Cardiac muscle cell (in vitro differentiated cells and primary cell): ENCODE data around the gene PWP1. TPM values are rescaled to one million over a fixed set of nuclear protein-coding genes. Genes with fewer than 3 reads are reported as not detected.

Experiments
- DNase-seq, 2 donors: peaks; one replicate each; pipeline versions ENCODE4 v3.0.0 to v3.0.0-alpha.2; 2010 to 2017; ENCODE audit warnings: low read depth in 1 of 2, low spot score in 1 of 2
- H3K27ac ChIP-seq: fragments of 200-600 bp; sonication (generic); 2 replicates; pipeline ENCODE4 v1.5.1; 2016
- H3K27me3 ChIP-seq: fragments of 200-600 bp; sonication (generic); 2 replicates; pipeline ENCODE4 v1.6.0; 2016; ENCODE audit warnings: control low read depth
- H3K36me3 ChIP-seq: fragments of 200-600 bp; sonication (generic); 2 replicates; pipeline ENCODE4 v1.5.1; 2016; ENCODE audit warnings: control low read depth
- H3K4me1 ChIP-seq: fragments of 200-600 bp; sonication (generic); 2 replicates; pipeline ENCODE4 v1.8.1; 2017; ENCODE audit warnings: low read depth, mild to moderate bottlenecking, mixed run types
- H3K4me3 ChIP-seq: fragments of 200-600 bp; sonication (generic); 2 replicates; pipeline ENCODE4 v1.5.1; 2016; ENCODE audit warnings: mild to moderate bottlenecking
- H3K9me3 ChIP-seq: fragments of 200-600 bp; sonication (generic); 2 replicates; pipeline ENCODE4 v1.5.1; 2017; ENCODE audit warnings: low read depth, mild to moderate bottlenecking, control low read depth
- CTCF ChIP-seq: IDR thresholded peaks from 2 replicates; pipeline ENCODE4 v1.5.1; 2012; ENCODE audit warnings: low read depth, mild to moderate bottlenecking, low read length
- polyA plus RNA-seq: library from polyadenylated mRNA; unstranded; fragments of >200 nt; fragmentation: Nextera tagmentation; extraction: Ambion mirVana; gene quantifications from 2 replicates; pipeline ENCODE4 v1.2.1, GENCODE V29; 2016
- total RNA-seq: library from RNA; depleted of rRNA; stranded (reverse); fragments of >200 nt; gene quantifications from 2 replicates; pipeline ENCODE4 v1.2.3, GENCODE V29; 2016

Gene PWP1
- total RNA-seq = 89.8 and 123 TPM in 2 replicates
- polyA plus RNA-seq = 44.6 and 55.9 TPM in 2 replicates

DNA sequence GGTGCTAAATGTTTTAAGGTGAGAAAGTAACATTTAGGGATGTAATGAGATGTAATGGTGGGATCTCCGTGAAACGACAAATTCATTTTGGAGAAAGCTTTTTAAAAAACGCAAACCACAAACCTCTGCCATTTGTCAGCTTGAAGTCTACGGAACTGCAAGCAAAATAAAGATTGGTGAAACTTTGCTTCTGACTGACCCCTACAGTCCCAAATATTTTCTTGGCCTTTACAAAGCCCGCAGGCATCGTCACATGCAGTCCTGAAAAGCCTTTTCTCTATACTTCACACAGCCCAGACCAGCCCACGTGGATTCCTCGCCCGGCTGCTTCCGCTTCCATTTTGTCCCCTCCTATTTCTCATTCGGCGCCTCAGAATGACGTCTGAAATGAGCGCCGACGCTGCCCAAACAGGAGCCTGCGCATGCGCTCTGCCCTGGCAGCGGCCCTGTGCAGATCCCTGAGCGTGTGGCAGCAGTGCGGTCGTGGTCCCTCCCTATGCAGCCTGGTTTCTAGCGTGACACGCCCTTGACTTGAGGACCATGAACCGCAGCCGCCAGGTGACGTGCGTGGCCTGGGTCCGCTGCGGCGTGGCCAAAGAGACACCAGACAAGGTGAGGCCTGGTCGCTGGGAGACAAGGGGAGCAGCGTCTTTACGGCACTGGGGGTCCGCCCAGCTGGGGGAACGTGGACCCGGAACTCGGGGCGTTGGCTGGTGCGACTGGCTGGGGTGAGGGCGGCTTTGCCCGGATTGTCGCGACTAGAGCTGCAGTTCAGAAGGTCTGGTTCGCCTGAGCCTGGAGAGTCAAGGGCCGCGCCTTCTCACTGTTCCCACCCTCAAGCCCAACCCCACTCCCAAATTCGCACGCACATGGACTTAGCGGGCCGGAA is at the start of gene PWP1:
TSS of gene PWP1 (plus strand) at position 440 of the 889 bp plus-strand sequence. CDS start at position 541, 101 bp downstream.
- Histone ChIP-seq H3K27me3 (no peaks in the 10 kb centered on the region), H3K27ac (peak within 1 kb of the TSS; percentile 77), H3K36me3 (peaks cover 25% of the 10 kb centered on the region), H3K4me3 (peak within 1 kb of the TSS; percentile 71), H3K4me1 (no peaks in the 10 kb centered on the region), H3K9me3 (no peaks in the 10 kb centered on the region)
- no peak for TF ChIP-seq CTCF
- DNase-seq = peak; percentile 97 to 99

- H3K27me3 ChIP-seq = no peaks in the 10 kb centered on the region
- no peak for TF ChIP-seq CTCF
- peaks cover 3% of the 10 kb centered on the region for H3K4me1 ChIP-seq
- DNase-seq = no peak
- no peaks in the 10 kb centered on the region for H3K9me3 ChIP-seq
- H3K36me3 ChIP-seq = no peaks in the 10 kb centered on the region
- H3K4me3 ChIP-seq = no peak overlapping the region
- H3K27ac ChIP-seq = no peak overlapping the region
Observed at GRCh38 chr12:107641154-107641553, 44.4 kb upstream of the PWP1 start.

DNA sequence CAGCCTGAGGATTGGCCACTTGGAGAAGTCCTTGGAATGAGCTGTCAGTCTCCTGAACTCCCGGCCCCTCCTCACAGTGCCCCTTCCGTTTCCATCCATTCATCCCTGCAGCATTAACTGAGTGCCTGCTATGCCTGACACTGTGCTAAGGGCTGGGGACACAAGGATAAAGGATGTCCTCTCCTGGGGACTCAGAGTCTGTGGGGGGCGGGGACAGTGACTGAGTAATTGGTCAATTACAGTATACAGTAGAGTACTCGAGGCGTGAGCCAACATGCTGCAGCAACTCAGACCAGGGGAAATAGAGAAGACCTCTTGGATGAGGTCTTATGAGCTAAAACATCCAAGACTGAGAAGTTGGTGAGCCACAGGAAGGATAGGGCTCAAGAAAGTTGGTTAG is 43.4 kb upstream of the PWP1 start:
- Histone ChIP-seq H3K9me3 (no peaks in the 10 kb centered on the region), H3K36me3 (no peaks in the 10 kb centered on the region), H3K27me3 (no peaks in the 10 kb centered on the region), H3K27ac (no peak overlapping the region), H3K4me3 (no peak overlapping the region), H3K4me1 (peaks cover 6% of the 10 kb centered on the region)
- no peak for TF ChIP-seq CTCF
- no peak for DNase-seq

GRCh38 chr12:107645630-107646333 is 39.8 kb upstream of the PWP1 start:
- H3K27me3 ChIP-seq = no peaks in the 10 kb centered on the region
- H3K4me1 ChIP-seq = peaks cover 6% of the 10 kb centered on the region
- no peaks in the 10 kb centered on the region for H3K9me3 ChIP-seq
- peak overlapping the region; percentile 70 for H3K27ac ChIP-seq
- DNase-seq = peak; percentile 22 to 60
- no peak overlapping the region for H3K4me3 ChIP-seq
- no peak for TF ChIP-seq CTCF
- no peaks in the 10 kb centered on the region for H3K36me3 ChIP-seq

DNA sequence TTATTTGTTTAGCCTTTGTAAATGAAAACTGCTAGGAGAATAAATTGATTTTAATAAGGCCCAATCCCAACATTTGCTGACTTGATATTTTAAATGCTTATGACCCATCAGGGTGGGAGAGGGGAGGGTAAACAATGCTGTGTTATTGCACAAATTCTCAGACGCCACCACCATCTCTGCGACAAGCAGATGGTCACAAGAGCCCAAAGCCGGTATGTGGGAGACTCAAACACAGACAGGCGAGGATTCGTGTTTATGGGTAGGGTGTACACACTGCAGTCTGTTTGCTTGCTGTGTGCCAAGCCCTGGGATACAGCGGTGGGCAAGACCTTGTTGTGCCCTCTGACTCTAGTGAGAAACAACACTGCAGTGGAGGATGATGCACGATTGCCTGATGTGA is 39.2 kb upstream of the PWP1 start:
- H3K27ac ChIP-seq = peak overlapping the region; percentile 70
- no peak for TF ChIP-seq CTCF
- no peaks in the 10 kb centered on the region for H3K36me3 ChIP-seq
- peaks cover 6% of the 10 kb centered on the region for H3K4me1 ChIP-seq
- H3K27me3 ChIP-seq = no peaks in the 10 kb centered on the region
- DNase-seq = no peak
- no peaks in the 10 kb centered on the region for H3K9me3 ChIP-seq
- H3K4me3 ChIP-seq = no peak overlapping the region
